HFF-Myc (cell line): ENCODE data around the gene VASP.
"Not testable (repeated sequence)": the region's sequence is repeated elsewhere in the genome, so short reads cannot be mapped to it uniquely, and the experiment has no call there.

Experiments
- DNase-seq: peaks from one replicate; pipeline ENCODE4 v3.0.0-alpha.2; 2011; ENCODE audit warnings: low read depth; ENCODE audit errors: extremely low read depth
- H3K4me3 ChIP-seq: replicated peaks from 2 replicates; pipeline ENCODE4 v1.5.1; 2011; ENCODE audit warnings: low read depth, mild to moderate bottlenecking, control low read depth, low read length
- TF ChIP-seq, protein P1 (sequence below): IDR thresholded peaks from 2 replicates; pipeline ENCODE4 v1.5.1; 2012; ENCODE audit warnings: mild to moderate bottlenecking, low read depth, low read length, control low read depth; ENCODE audit errors: missing control alignments

VASP gene

DNA sequence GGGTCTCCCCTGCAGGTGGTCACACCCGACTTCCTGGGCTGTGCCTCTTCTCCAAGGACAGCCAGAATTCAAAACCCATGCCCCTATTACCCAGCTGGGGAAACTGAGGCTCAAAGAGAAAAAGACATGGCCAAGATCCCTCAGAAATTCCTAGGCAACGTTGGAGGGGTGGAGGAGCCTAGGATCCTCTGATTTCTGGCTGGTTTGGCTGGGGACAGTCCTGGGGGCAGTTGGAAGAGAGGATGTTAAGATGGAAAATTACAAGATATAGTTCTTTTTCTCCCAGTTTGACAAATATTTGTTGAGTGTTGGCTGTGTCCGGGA, 2.4 kb downstream of the VASP start:
- TF ChIP-seq, protein P1, sequence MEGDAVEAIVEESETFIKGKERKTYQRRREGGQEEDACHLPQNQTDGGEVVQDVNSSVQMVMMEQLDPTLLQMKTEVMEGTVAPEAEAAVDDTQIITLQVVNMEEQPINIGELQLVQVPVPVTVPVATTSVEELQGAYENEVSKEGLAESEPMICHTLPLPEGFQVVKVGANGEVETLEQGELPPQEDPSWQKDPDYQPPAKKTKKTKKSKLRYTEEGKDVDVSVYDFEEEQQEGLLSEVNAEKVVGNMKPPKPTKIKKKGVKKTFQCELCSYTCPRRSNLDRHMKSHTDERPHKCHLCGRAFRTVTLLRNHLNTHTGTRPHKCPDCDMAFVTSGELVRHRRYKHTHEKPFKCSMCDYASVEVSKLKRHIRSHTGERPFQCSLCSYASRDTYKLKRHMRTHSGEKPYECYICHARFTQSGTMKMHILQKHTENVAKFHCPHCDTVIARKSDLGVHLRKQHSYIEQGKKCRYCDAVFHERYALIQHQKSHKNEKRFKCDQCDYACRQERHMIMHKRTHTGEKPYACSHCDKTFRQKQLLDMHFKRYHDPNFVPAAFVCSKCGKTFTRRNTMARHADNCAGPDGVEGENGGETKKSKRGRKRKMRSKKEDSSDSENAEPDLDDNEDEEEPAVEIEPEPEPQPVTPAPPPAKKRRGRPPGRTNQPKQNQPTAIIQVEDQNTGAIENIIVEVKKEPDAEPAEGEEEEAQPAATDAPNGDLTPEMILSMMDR = no peak
- H3K4me3 ChIP-seq = peak overlapping the region; percentile 99

DNA sequence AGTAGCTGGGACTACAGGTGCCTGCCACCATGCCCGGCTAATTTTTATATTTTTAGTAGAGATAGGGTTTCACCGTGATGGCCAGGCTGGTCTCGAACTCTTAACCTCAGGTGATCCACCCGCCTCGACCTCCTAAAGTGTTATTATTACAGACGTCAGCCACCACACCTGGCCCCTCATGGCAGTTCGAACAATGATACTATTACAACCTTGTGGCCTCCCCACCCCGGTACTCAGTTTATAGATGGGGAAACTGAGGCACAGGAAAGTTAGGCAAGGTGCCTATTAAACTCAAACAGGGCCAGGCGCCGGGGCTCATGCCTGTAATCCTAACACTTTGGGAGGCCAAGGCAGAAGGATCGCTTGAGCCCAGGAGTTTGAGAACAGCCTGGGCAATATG, 3.1 kb downstream of the VASP start:
- not testable (repeated sequence) for H3K4me3 ChIP-seq, DNase-seq

More for the DNA sequence above, 2.4 kb downstream of the VASP start:
- DNase-seq = no peak

DNA sequence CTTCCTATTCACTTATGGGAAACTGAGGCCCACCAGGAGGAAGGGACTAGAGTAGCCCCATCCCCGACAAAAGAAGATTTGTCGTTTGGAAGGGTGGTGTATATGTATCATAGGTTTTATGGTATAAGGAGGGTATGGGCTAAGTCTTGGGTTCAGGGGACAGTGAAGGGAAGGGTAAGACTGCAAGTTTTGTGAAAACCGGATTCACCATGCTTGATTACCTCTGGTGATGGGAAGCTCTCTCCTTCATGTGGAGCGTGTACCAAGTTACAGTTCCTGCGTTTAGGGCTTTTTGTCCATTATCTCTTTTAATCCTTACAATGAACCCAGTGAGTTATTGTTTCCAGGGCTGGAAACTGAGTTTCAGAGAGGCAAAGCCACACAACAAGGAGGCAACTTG, 3.8 kb downstream of the VASP start:
- TF ChIP-seq, protein P1 = no peak
- DNase-seq = no peak
- H3K4me3 ChIP-seq = no peak overlapping the region

DNA sequence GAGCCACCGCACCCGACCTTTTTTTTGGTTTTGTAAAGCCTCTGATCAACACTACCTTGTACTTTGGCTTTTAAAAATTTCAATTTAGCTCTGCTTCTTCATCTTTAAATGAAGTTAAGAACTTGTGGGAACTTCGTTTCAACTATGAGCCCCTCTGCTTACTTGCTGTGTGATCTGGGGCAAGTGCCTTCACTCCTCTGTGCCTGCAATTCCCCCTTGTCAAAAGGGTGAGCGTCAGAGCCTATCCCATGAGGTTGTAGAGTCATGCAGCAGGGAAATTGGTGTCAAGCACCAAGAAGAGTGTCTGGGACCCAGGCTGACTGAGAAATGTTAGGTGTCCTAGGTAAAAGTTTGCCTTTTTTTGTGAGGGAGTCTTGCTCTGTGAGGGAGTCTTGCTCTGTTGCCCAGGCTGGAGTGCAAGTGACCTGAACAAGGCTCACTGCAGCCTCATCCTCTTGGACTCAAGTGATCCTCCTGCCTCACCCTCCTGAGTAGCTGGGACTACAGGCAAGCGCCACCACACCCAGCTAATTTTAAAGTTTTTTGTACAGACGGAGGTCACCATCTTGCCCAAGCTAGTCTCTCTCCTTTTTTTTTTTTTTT, 5.7 kb downstream of the VASP start:
- H3K4me3 ChIP-seq = no peak overlapping the region
- TF ChIP-seq, protein P1 = no peak
- no peak for DNase-seq

DNA sequence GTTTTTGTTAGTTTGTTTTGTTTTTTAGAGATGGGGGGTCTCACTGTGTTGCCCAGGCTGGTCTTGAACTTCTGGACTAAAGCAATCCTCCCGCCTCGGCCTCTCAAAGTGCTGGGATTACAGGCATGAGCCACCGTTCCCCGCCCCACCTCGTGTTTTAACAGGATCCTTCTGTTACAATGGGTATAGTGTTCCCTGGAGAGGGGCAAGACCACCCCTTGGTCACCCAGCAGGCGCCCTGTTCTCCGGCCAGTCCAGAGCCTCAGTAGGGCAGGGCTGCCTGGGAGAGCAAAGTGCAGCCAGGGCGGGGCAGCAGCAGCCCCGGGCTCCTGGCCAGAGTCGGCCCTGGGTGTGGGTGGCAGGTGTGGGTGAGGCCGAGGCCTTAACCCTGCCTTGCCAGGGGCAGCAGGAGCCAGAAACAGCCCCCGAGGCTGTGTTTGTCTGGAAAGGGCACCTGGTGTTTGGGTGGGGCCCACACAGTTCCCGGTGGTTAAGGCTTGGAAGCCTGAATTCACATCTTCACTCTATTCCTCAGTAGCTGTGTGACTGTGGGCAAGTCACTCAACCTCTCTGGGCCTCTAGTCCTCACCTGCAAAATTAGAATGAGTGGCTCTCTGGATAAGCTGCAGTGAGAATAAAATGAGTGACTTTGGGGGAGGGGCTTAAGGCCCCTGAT, 7.2 kb downstream of the VASP start:
- DNase-seq = no peak
- no peak overlapping the region for H3K4me3 ChIP-seq

DNA sequence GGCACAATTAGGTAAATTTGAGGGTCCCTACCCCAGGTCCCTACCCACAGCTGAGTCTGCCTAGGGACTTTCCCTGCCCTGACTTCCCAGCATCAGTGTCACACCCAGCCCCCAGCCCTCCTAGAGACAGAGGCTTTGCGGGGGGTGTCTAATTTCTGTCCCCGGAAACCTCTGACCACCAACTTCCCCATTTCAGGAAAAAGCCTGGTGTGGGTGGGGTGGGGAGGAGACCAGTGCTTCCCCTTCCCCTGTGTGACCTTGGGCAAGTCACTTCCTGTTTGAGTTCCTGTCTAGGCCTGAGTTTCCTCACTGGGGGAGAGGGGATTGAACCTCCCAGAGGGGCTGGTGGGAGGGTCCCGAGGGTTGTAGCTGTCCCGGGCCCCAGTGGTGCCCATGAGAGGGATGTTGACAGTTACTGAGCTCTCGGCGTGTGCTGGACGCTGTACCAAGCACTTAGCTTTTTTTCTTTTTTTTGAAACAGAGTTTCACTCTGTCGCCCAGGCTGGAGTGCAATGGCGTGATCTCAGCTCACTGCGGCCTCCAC, 7.9 kb downstream of the VASP start:
- H3K4me3 ChIP-seq = no peak overlapping the region
- TF ChIP-seq, protein P1 = no peak
- no peak for DNase-seq

More for the DNA sequence above, 7.2 kb downstream of the VASP start:
- TF ChIP-seq, protein P1 = no peak

DNA sequence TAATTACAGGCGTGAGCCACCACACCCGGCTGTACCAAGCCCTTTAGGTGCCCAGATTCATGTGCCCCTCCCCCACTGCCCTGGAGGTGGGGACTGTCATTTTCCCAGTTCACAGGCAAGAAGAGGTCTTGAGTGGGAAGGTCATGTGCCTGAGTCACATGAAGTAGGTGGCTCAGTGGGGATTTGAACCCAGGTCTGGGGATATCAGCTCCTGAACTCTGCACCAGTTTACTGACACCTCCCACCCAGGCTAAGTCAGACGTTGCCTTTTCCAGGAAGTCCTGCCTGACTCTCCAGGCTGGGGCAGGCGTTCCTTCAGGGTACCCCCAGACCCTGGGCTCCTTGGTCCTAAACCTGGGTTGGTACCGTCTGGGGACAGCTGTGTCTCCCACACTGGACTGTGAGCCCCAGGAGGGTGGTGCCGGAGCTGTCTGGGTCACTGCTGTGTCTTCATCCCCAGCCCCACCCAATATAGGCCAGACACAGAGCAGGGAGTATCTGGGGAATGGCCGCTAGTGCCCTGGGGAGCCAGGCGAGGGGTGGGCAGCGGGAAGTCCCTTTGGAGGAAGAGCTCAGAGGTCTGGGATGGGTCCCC, 8.6 kb downstream of the VASP start:
- no peak for DNase-seq
- TF ChIP-seq, protein P1 = no peak
- no peak overlapping the region for H3K4me3 ChIP-seq
